Measurements from ENCODE around the gene THSD4. TPM values are rescaled to one million over a fixed set of nuclear protein-coding genes. Genes with fewer than 3 reads are reported as not detected.

Gene THSD4
- total and polyA plus RNA-seq, 2 of the 8 experiments (the other 6 are each of a cell fraction or from before 2014, with no cell fraction given) = 2.5 to 6.2 TPM

GRCh38 chr15:71551566-71551965, 436.3 kb downstream of the THSD4 start:
- FAIRE-seq (no peak), DNase-seq (ENCODE audit: low read depth in 1 of 2, low spot score in 2 of 2) (no peak)
- no peak overlapping the region for H4K8ac ChIP-seq (ENCODE audit: extremely low read depth, insufficient read depth, low read length)
- no peak overlapping the region for H3K56ac ChIP-seq (replicated peaks; ENCODE audit: insufficient read length, low read depth, low read length)
- ChIA-PET CTCF (ENCODE audit: partially characterized antibody) (interaction anchor here (0.6 to 10.4 kb wide), 8 partner anchors 18 to 625 kb away, joined by 3 to 63 read pairs (median 6); no protein-coding TSS in a partner anchor), POLR2A (ENCODE audit: partially characterized antibody) (interaction anchor here (0.6 kb wide), 1 partner anchor 65 kb away, joined by 3 read pairs; no protein-coding TSS in a partner anchor)
- H4K5ac ChIP-seq (ENCODE audit: insufficient read length, low read depth, low read length) = no peak overlapping the region
- H3K36me3 ChIP-seq (ENCODE audit: control insufficient read depth in 2 of 4, insufficient read depth in 4 of 4, low read length in 3 of 4) = no peaks in the 10 kb centered on the region
- H2AK5ac ChIP-seq (ENCODE audit: low read depth, low read length) = no peak overlapping the region
- H2BK120ac ChIP-seq (replicated peaks; ENCODE audit: low read depth, low read length) = no peak overlapping the region
- no peak overlapping the region for H3K18ac ChIP-seq (ENCODE audit: extremely low read depth, low read length)
- H3K9me3 ChIP-seq (ENCODE audit: insufficient read depth in 2 of 2, low read depth in 1 of 2, low read length in 1 of 2) = no peaks in the 10 kb centered on the region
- no peak overlapping the region for H2BK20ac ChIP-seq (ENCODE audit: low read length)
- no peaks in the 10 kb centered on the region for H3K79me2 ChIP-seq (ENCODE audit: control insufficient read depth in 1 of 2, insufficient read depth in 2 of 2, low read length in 2 of 2)
- H3K23ac ChIP-seq (ENCODE audit: insufficient read length) = no peak overlapping the region
- H3K4me1 ChIP-seq (replicated peaks in 1 of 4; ENCODE audit: control insufficient read depth in 3 of 4, insufficient read depth in 4 of 4, low read length in 3 of 4) = peaks cover 0 to 7% (median 2%) of the 10 kb centered on the region in 4 experiments; a peak in 1 of 7 replicates
- H3K4me2 ChIP-seq (ENCODE audit: insufficient read depth in 1 of 2, low read depth in 2 of 2, low read length in 2 of 2) = no peak overlapping the region
- H3K9ac ChIP-seq (replicated peaks in 1 of 4; ENCODE audit: extremely low read depth in 1 of 4, low read depth in 3 of 4, low read length in 3 of 4) = no peak overlapping the region
- H4K91ac ChIP-seq (replicated peaks; ENCODE audit: insufficient read length, low read length) = no peak overlapping the region
- H3K4ac ChIP-seq (replicated peaks; ENCODE audit: insufficient read length, low read depth, low read length) = no peak overlapping the region
- 80% methylated on average over 5 of the region's 5 CpGs; no CpG with 5 or more reads in 1 of the 2 experiments for WGBS, 2 experiments (ENCODE audit: extremely low coverage in 1 of 2, insufficient coverage in 1 of 2, insufficient read length in 1 of 2, insufficient replicate concordance in 2 of 2, low coverage in 1 of 2, low lambda C conversion rate in 2 of 2, missing lambda C conversion rate in 1 of 2)
- H3K23me2 ChIP-seq (ENCODE audit: low read depth, low read length) = no peaks in the 10 kb centered on the region
- H3K79me1 ChIP-seq (ENCODE audit: low read depth, low read length) = no peaks in the 10 kb centered on the region
- no peak overlapping the region for H3K4me3 ChIP-seq (ENCODE audit: extremely low read depth in 1 of 4, insufficient read depth in 2 of 4, low read depth in 3 of 4, low read length in 4 of 4)
- H2BK5ac ChIP-seq (ENCODE audit: low read depth, low read length) = no peak overlapping the region
- no peaks in the 10 kb centered on the region for H3K27me3 ChIP-seq (replicated peaks in 1 of 4; ENCODE audit: control insufficient read depth in 3 of 4, extremely low read depth in 1 of 4, insufficient read depth in 3 of 4, low read length in 3 of 4)
- H3K27ac ChIP-seq (ENCODE audit: low read depth, low read length) = no peak overlapping the region
- no peak overlapping the region for H2BK15ac ChIP-seq (ENCODE audit: low read length)
- no peak overlapping the region for H3K14ac ChIP-seq (ENCODE audit: insufficient read length)
- H4K20me1 ChIP-seq (replicated peaks in 1 of 2; ENCODE audit: control insufficient read depth in 1 of 2, insufficient read depth in 2 of 2, low read length in 2 of 2) = no peaks in the 10 kb centered on the region
- no peak overlapping the region for H2BK12ac ChIP-seq (ENCODE audit: low read depth, low read length)
- H2AFZ ChIP-seq (ENCODE audit: low read length) = no peak overlapping the region
- TF ChIP-seq CHD2 (IDR thresholded peaks at IDR 0.05; ENCODE audit: low read length) = no peak
- no peak for TF ChIP-seq CTCF (IDR thresholded peaks at IDR 0.05; ENCODE audit: control extremely low read depth in 1 of 3, insufficient read depth in 1 of 3, low read depth in 1 of 3, low read length in 3 of 3)
- TF ChIP-seq HDAC2 (IDR thresholded peaks at IDR 0.05; ENCODE audit: borderline replicate concordance in 1 of 2, low read depth in 2 of 2, low read length in 2 of 2) = no peak
- no peak for TF ChIP-seq EP300 (IDR thresholded peaks at IDR 0.05; ENCODE audit: borderline replicate concordance in 1 of 2, low read depth in 2 of 2, low read length in 2 of 2)
- no peak for TF ChIP-seq ZNF274 (IDR thresholded peaks at IDR 0.05; ENCODE audit: borderline replicate concordance, extremely low read depth, low read length)
- no peak for TF ChIP-seq KDM5A (IDR thresholded peaks at IDR 0.05; ENCODE audit: low read length)
- TF ChIP-seq RAD21 (IDR thresholded peaks at IDR 0.05 in 1 of 2, conservative IDR thresholded peaks at IDR 0.05 in 1 of 2; ENCODE audit: low read depth in 2 of 2, low read length in 2 of 2) = no peak
- no peak for TF ChIP-seq TAF7 (optimal IDR thresholded peaks at IDR 0.05; ENCODE audit: borderline replicate concordance, low read depth, low read length)
- TF ChIP-seq E2F6 (IDR thresholded peaks at IDR 0.05) = no peak

Measured in H1 (cell line).